Measurements from ENCODE around the gene HEXB. TPM values are rescaled to one million over a fixed set of nuclear protein-coding genes. Genes with fewer than 3 reads are reported as not detected.

HEXB gene
- total and polyA plus RNA-seq, 2 donors (not counting 3 experiments of a cell fraction or from before 2014, with no cell fraction given): 128 to 182 TPM

GRCh38 chr5:74640450-74640953 is 44.5 kb upstream of the HEXB start, which contains the start of gene ENC1:
Gene ENC1, minus strand, starts transcription at chr5:74640728. Its CDS starts 4,243 bp downstream, at chr5:74636485.
- dilution Hi-C loops (cut with MboI; ENCODE audit: extremely low pct_ligation_motif_present, low sequenced_read_pairs) (no loop called here), intact Hi-C loops (cut with micrococcal nuclease) (loop anchor here (1.0 to 5.0 kb wide), 8 partner anchors 9 to 389 kb away; no protein-coding TSS in a partner anchor)
- TF ChIP-seq EZH2 (IDR thresholded peaks at IDR 0.05; ENCODE audit: borderline replicate concordance, low read depth, low read length, severe bottlenecking): no peak
- TF ChIP-seq POLR2A (IDR thresholded peaks at IDR 0.05; ENCODE audit: low read depth, low read length): peak; percentile 99
- TF ChIP-seq POLR2AphosphoS5 (IDR thresholded peaks at IDR 0.05; ENCODE audit: insufficient read depth, low read depth, low read length): peak; percentile 99
- TF ChIP-seq FOS (IDR thresholded peaks at IDR 0.05; ENCODE audit: borderline replicate concordance, insufficient read depth, low read length): peak; percentile 42
- peak; percentile 16 to 72 for TF ChIP-seq CTCF (IDR thresholded peaks at IDR 0.05; ENCODE audit: extremely low read depth in 1 of 2, insufficient read depth in 1 of 2, low read depth in 1 of 2, low read length in 2 of 2)
- no peak for TF ChIP-seq MAX (IDR thresholded peaks at IDR 0.05; ENCODE audit: insufficient read depth, insufficient read length)
- TF ChIP-seq MYC (IDR thresholded peaks at IDR 0.05; ENCODE audit: low read depth, low read length): peak; percentile 2
- TF ChIP-seq JUN (IDR thresholded peaks at IDR 0.05; ENCODE audit: borderline replicate concordance, insufficient read depth, insufficient read length, low read depth): no peak
- TF ChIP-seq GATA2 (IDR thresholded peaks at IDR 0.05; ENCODE audit: insufficient read depth, insufficient read length, low read depth, low read length): peak; percentile 12
- Histone ChIP-seq H2AFZ (ENCODE audit: low read depth, low read length) (peak within 1 kb of the TSS; percentile 30), H3K79me2 (ENCODE audit: control insufficient read depth, insufficient read depth, low read length) (peaks cover 48% of the 10 kb centered on the region), H3K27me3 (ENCODE audit: control insufficient read depth in 2 of 2, insufficient read depth in 2 of 2, low read length in 2 of 2) (no peaks in the 10 kb centered on the region), H3K4me2 (ENCODE audit: insufficient read depth, low read length) (peak within 1 kb of the TSS; percentile 94), H3K4me1 (ENCODE audit: control insufficient read depth, extremely low read depth, insufficient read depth, low read length) (peaks cover 54% of the 10 kb centered on the region), H3K4me3 (replicated peaks in 1 of 3; ENCODE audit: insufficient read depth in 1 of 3, low read depth in 1 of 3, low read length in 3 of 3) (peak within 1 kb of the TSS; percentile 81 to 98 (median 82)), H4K20me1 (replicated peaks; ENCODE audit: control insufficient read depth, extremely low read depth, insufficient read depth, low read length) (no peaks in the 10 kb centered on the region), H3K9ac (replicated peaks; ENCODE audit: extremely low read depth, insufficient read depth, low read length) (peak within 1 kb of the TSS; percentile 82), H3K27ac (ENCODE audit: insufficient read depth, low read depth, low read length) (peak within 1 kb of the TSS; percentile 91), H3K9me1 (replicated peaks; ENCODE audit: control insufficient read depth, extremely low read depth, insufficient read depth, low read length) (no peaks in the 10 kb centered on the region), H3K9me3 (replicated peaks; ENCODE audit: control insufficient read depth, insufficient read depth, low read length) (no peaks in the 10 kb centered on the region), H3K36me3 (ENCODE audit: control insufficient read depth in 2 of 2, extremely low read depth in 1 of 2, insufficient read depth in 2 of 2, low read length in 2 of 2) (peaks cover 7 to 8% of the 10 kb centered on the region in 2 experiments)
- DNase-seq (ENCODE audit: low read depth, low spot score) (peak; percentile 95), FAIRE-seq (peak; percentile 81)
- CTCF ChIA-PET: interaction anchor here (0.7 to 7.4 kb wide), 50 partner anchors 9 to 738 kb away, joined by 3 to 78 read pairs (median 4); no protein-coding TSS in a partner anchor
- no TSS peak for BruUV-seq (replicated peaks)
- POLR2A ChIA-PET: interaction anchor here (0.5 to 2.7 kb wide), 24 partner anchors 9 to 738 kb away, joined by 3 to 20 read pairs (median 4); partner anchors contain the start of gene HEXB
